PFSK-1 (cell line): Measurements from ENCODE around the gene GNG8.

ENCODE experiments used
- SIN3A ChIP-seq: IDR thresholded peaks from 2 replicates; pipeline ENCODE4 v1.6.1; 2012; ENCODE audit warnings: mild to moderate bottlenecking, low read length, moderate library complexity, borderline replicate concordance; ENCODE audit not compliant: insufficient read depth
- TAF1 ChIP-seq: IDR thresholded peaks from 2 replicates; pipeline ENCODE4 v1.6.1; 2012; ENCODE audit warnings: low read length, control low read depth, borderline replicate concordance; ENCODE audit not compliant: insufficient read depth

GRCh38 chr19:46630586-46631205, 5.3 kb downstream of the GNG8 start:
- TF ChIP-seq TAF1 (no peak), SIN3A (no peak)
